H9 (cell line): ENCODE measurements around the gene CHRM5. TPM values are rescaled to one million over a fixed set of nuclear protein-coding genes. Genes with fewer than 3 reads are reported as not detected.

Experiments
- DNase-seq: peaks from one replicate; pipeline ENCODE4 v3.0.0-alpha.2; 2017
- H2AFZ ChIP-seq: one replicate; pipeline ENCODE4 v1.6.1; 2013; ENCODE audit warnings: mild to moderate bottlenecking, low read length, control low read depth, moderate library complexity
- H2AK5ac ChIP-seq: 2 replicates; pipeline ENCODE4 v1.6.1; 2013; ENCODE audit warnings: low read length, control low read depth, mixed read lengths; ENCODE audit not compliant: insufficient read length
- H2BK120ac ChIP-seq: one replicate; pipeline ENCODE4 v1.6.1; 2013; ENCODE audit warnings: low read depth, mild to moderate bottlenecking, low read length, control low read depth, inconsistent platforms; ENCODE audit not compliant: poor library complexity, severe bottlenecking
- H2BK12ac ChIP-seq: 2 replicates; pipeline ENCODE4 v1.6.1; 2013; ENCODE audit warnings: low read length, control low read depth, mixed read lengths, low read depth; ENCODE audit not compliant: insufficient read length
- H2BK15ac ChIP-seq: 2 replicates; pipeline ENCODE4 v1.6.1; 2013; ENCODE audit warnings: low read depth, low read length, control low read depth
- H2BK20ac ChIP-seq: one replicate; pipeline ENCODE4 v1.6.1; 2013; ENCODE audit warnings: low read depth, mild to moderate bottlenecking, low read length, control low read depth, inconsistent platforms; ENCODE audit not compliant: poor library complexity, severe bottlenecking
- H2BK5ac ChIP-seq: 2 replicates; pipeline ENCODE4 v1.6.1; 2013; ENCODE audit warnings: low read length, control low read depth, mixed read lengths; ENCODE audit not compliant: insufficient read length
- H3K14ac ChIP-seq: 2 replicates; pipeline ENCODE4 v1.6.1; 2013; ENCODE audit warnings: low read length, control low read depth; ENCODE audit not compliant: insufficient read depth
- H3K18ac ChIP-seq: 2 replicates; pipeline ENCODE4 v1.6.1; 2013; ENCODE audit warnings: low read depth, mild to moderate bottlenecking, mixed read lengths, low read length, control low read depth; ENCODE audit not compliant: insufficient read length
- H3K23ac ChIP-seq: 2 replicates; pipeline ENCODE4 v1.6.1; 2013; ENCODE audit warnings: low read length, control low read depth, mixed read lengths, low read depth; ENCODE audit not compliant: insufficient read length
- H3K23me2 ChIP-seq: 2 replicates; pipeline ENCODE4 v1.6.1; 2013; ENCODE audit warnings: low read depth, mild to moderate bottlenecking, mixed read lengths, low read length, control low read depth; ENCODE audit not compliant: insufficient read length, poor library complexity, severe bottlenecking
- H3K27ac ChIP-seq: 2 replicates; pipeline ENCODE4 v1.5.1; 2013; ENCODE audit warnings: low read length, control low read depth, mixed read lengths, low read depth; ENCODE audit not compliant: insufficient read length
- H3K27me3 ChIP-seq: 2 replicates; pipeline ENCODE4 v1.6.1; 2013; ENCODE audit warnings: low read length, control low read depth, inconsistent platforms; ENCODE audit not compliant: insufficient read depth
- H3K4ac ChIP-seq: 2 replicates; pipeline ENCODE4 v1.6.1; 2013; ENCODE audit warnings: low read depth, mild to moderate bottlenecking, control low read depth, inconsistent platforms, low read length, moderate library complexity
- H3K4me1 ChIP-seq: 2 replicates; pipeline ENCODE4 v1.6.1; 2013; ENCODE audit warnings: low read length, control low read depth, inconsistent platforms; ENCODE audit not compliant: insufficient read depth
- H3K4me2 ChIP-seq: 2 replicates; pipeline ENCODE4 v1.6.1; 2013; ENCODE audit warnings: low read length, control low read depth, mixed read lengths; ENCODE audit not compliant: insufficient read length, insufficient read depth
- H3K56ac ChIP-seq: 2 replicates; pipeline ENCODE4 v1.6.1; 2013; ENCODE audit warnings: low read depth, mild to moderate bottlenecking, mixed read lengths, low read length, control low read depth; ENCODE audit not compliant: insufficient read length
- H3K79me1 ChIP-seq: 2 replicates; pipeline ENCODE4 v1.6.1; 2013; ENCODE audit warnings: low read depth, mild to moderate bottlenecking, moderate library complexity, low read length, control low read depth, inconsistent platforms; ENCODE audit not compliant: insufficient read depth, poor library complexity, severe bottlenecking
- H3K79me2 ChIP-seq: 2 replicates; pipeline ENCODE4 v1.6.1; 2013; ENCODE audit warnings: low read length, control low read depth, inconsistent platforms; ENCODE audit not compliant: insufficient read depth
- H3K9ac ChIP-seq: 2 replicates; pipeline ENCODE4 v1.6.1; 2013; ENCODE audit warnings: low read length, control low read depth, mixed read lengths; ENCODE audit not compliant: insufficient read length; ENCODE audit errors: extremely low read depth
- H3K9me3 ChIP-seq: one replicate; pipeline ENCODE4 v1.6.1; 2013; ENCODE audit warnings: low read depth, low read length, inconsistent platforms; ENCODE audit not compliant: control insufficient read depth
- H3T11ph ChIP-seq: one replicate; pipeline ENCODE4 v1.6.1; 2013; ENCODE audit warnings: mild to moderate bottlenecking, low read length, control low read depth, inconsistent platforms
- H4K20me1 ChIP-seq: one replicate; pipeline ENCODE4 v1.6.1; 2013; ENCODE audit not compliant: control insufficient read depth, insufficient read length, insufficient read depth
- H4K5ac ChIP-seq: 2 replicates; pipeline ENCODE4 v1.6.1; 2013; ENCODE audit warnings: low read depth, mild to moderate bottlenecking, mixed read lengths, low read length, control low read depth; ENCODE audit not compliant: insufficient read length
- H4K8ac ChIP-seq: replicated peaks from 2 replicates; pipeline ENCODE4 v1.6.1; 2013; ENCODE audit warnings: low read length, control low read depth, mixed read lengths, low read depth; ENCODE audit not compliant: insufficient read length
- H4K91ac ChIP-seq: 2 replicates; pipeline ENCODE4 v1.6.1; 2013; ENCODE audit warnings: low read depth, mild to moderate bottlenecking, moderate library complexity, mixed read lengths, low read length, control low read depth; ENCODE audit not compliant: insufficient read length
- H3K27ac Mint-ChIP-seq, 3 experiments: 2 replicates in 2 of 3; 3 replicates in 1 of 3; pipeline ENCODE4 v1.8.0; 2020 to 2021; ENCODE audit warnings: mixed read lengths in 3 of 3, mild to moderate bottlenecking in 1 of 3, moderate library complexity in 1 of 3
- H3K27me3 Mint-ChIP-seq: 2 replicates; pipeline ENCODE4 v1.8.0; 2021; ENCODE audit warnings: low read depth, mild to moderate bottlenecking, moderate library complexity, mixed read lengths
- H3K36me3 Mint-ChIP-seq, 3 experiments: 2 replicates in 2 of 3; 3 replicates in 1 of 3; pipeline ENCODE4 v1.8.0; 2020 to 2021; ENCODE audit warnings: low read depth in 3 of 3, mixed read lengths in 3 of 3; ENCODE audit not compliant: insufficient read depth in 1 of 3
- H3K4me1 Mint-ChIP-seq, 2 experiments: 2 replicates each; pipeline ENCODE4 v1.8.0; 2020; ENCODE audit warnings: mixed read lengths in 2 of 2
- H3K4me3 Mint-ChIP-seq, 2 experiments: 2 replicates in 1 of 2; 3 replicates in 1 of 2; pipeline ENCODE4 v1.8.0; 2020 to 2021; ENCODE audit warnings: mild to moderate bottlenecking in 2 of 2, mixed read lengths in 2 of 2, moderate library complexity in 1 of 2
- H3K9me3 Mint-ChIP-seq, 2 experiments: 2 replicates in 1 of 2; 3 replicates in 1 of 2; pipeline ENCODE4 v1.8.0; 2020; ENCODE audit warnings: mild to moderate bottlenecking in 2 of 2, mixed read lengths in 2 of 2, moderate library complexity in 1 of 2
- CTCF ChIP-seq: fragments of 200-600 bp; sonication (generic); conservative IDR thresholded peaks from 3 replicates; pipeline ENCODE4 v1.8.0; 2021; ENCODE audit warnings: antibody characterized with exemption, mild to moderate bottlenecking
- WGBS: extraction: QIAGEN DNeasy Blood & Tissue Kit; methylation state at CpG from one replicate; pipeline ENCODE4 v1.1.7; 2013; ENCODE audit warnings: missing lambda C conversion rate, low lambda C conversion rate, mixed read lengths; ENCODE audit not compliant: insufficient read length; ENCODE audit errors: extremely low coverage; 5-methylcytosine and 5-hydroxymethylcytosine counted together
- total RNA-seq: library from RNA; stranded (reverse); gene quantifications from 2 replicates; pipeline ENCODE4 v1.2.1, GENCODE V29; 2021

Gene CHRM5
- total RNA-seq, 1 experiment from 2014 or later: not detected

DNA sequence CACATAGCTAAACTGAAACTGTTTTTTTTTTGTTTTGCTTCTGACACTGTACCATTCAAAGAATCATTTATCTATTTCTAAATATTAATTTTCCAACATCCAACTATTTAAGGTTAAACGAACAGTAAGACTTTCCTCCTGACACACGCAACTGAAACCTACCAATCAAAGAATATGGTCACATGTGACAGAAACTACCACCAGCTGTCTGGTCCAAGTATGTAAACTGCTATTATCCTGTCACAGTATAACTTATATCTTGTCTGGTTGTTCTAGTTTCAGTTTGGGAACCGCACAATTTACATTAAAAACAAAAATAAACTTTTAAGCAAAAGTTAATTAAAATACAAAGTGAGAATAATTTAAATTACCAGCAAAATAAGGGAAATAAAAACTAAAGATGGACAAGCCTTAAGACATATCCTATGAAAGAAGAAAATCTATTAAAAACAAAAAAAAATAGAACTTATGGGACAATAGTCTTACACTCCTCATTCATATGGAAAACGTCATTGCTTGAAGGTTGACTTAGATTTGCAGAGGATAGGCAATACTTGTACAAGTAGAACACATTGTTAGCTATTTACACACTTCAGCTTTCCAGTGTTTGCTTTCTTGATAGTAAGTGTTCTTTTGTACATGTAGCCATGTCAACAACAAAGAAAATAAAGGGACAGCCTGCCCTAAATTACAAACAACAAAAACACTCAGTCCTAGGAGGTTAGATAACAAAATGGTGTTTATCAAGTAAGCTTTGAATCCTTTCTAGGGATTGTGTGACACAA is 26.8 kb upstream of the CHRM5 start:
- H2BK5ac ChIP-seq: no peak overlapping the region
- no peak overlapping the region for H2AFZ ChIP-seq
- H2BK15ac ChIP-seq: no peak overlapping the region
- H3K36me3 Mint-ChIP-seq: peaks cover 0 to 5% (median 2%) of the 10 kb centered on the region in 3 experiments; a peak in 1 of 7 replicates
- no peak overlapping the region for H3K27ac Mint-ChIP-seq
- H3K9ac ChIP-seq: no peak overlapping the region
- H3K79me2 ChIP-seq: no peaks in the 10 kb centered on the region
- H3K4me2 ChIP-seq: no peak overlapping the region
- H2BK12ac ChIP-seq: no peak overlapping the region
- no peak overlapping the region for H3K14ac ChIP-seq
- no peak overlapping the region for H2BK20ac ChIP-seq
- no peaks in the 10 kb centered on the region for H3K4me1 ChIP-seq
- H3K4me3 Mint-ChIP-seq: no peak overlapping the region
- H3K27me3 Mint-ChIP-seq: no peaks in the 10 kb centered on the region
- no peak overlapping the region for H2BK120ac ChIP-seq
- no peak overlapping the region for H4K91ac ChIP-seq
- no peaks in the 10 kb centered on the region for H3K9me3 ChIP-seq
- no peak overlapping the region for H3T11ph ChIP-seq
- peaks cover 0 to 4% of the 10 kb centered on the region in 2 experiments; a peak in 1 of 5 replicates for H3K9me3 Mint-ChIP-seq
- no peaks in the 10 kb centered on the region for H3K79me1 ChIP-seq
- no peak overlapping the region for H4K8ac ChIP-seq
- H3K27ac ChIP-seq: no peak overlapping the region
- H3K4ac ChIP-seq: no peak overlapping the region
- H3K4me1 Mint-ChIP-seq: peaks cover 0 to under 1% of the 10 kb centered on the region in 2 experiments; a peak in 1 of 4 replicates
- no peak overlapping the region for H3K23ac ChIP-seq
- WGBS: no CpG with 5 or more reads among the region's 4 CpGs
- no peaks in the 10 kb centered on the region for H3K27me3 ChIP-seq
- TF ChIP-seq CTCF: no peak
- no peak overlapping the region for H4K5ac ChIP-seq
- H3K56ac ChIP-seq: no peak overlapping the region
- no peak overlapping the region for H3K18ac ChIP-seq
- DNase-seq: no peak
- no peak overlapping the region for H2AK5ac ChIP-seq
- no peaks in the 10 kb centered on the region for H3K23me2 ChIP-seq
- no peaks in the 10 kb centered on the region for H4K20me1 ChIP-seq
